DND-41 (cell line): ENCODE data around the gene GLCCI1.

Experiments used
- ATAC-seq: fragments of 200-7000 bp; cut with Tn5 transposase; 3 replicates; pipeline ENCODE4 v1.9.1; 2021; ENCODE audit warnings: low read depth; ENCODE audit not compliant: insufficient read depth
- DNase-seq: peaks from one replicate; pipeline ENCODE4 v3.0.0-alpha.2; 2020
- H2AFZ ChIP-seq: 2 replicates; pipeline ENCODE4 v1.6.0; 2012; ENCODE audit warnings: low read depth, low read length
- H3K27ac ChIP-seq: 2 replicates; pipeline ENCODE4 v1.5.1; 2012; ENCODE audit warnings: low read length, inconsistent platforms
- H3K27me3 ChIP-seq: fragments of 200-600 bp; sonication (generic); 2 replicates; pipeline ENCODE4 v1.6.0; 2012; ENCODE audit warnings: low read length, mild to moderate bottlenecking, inconsistent platforms; ENCODE audit not compliant: insufficient read depth, poor library complexity
- H3K36me3 ChIP-seq: 2 replicates; pipeline ENCODE4 v1.5.1; 2012; ENCODE audit warnings: low read length, inconsistent platforms; ENCODE audit not compliant: insufficient read depth
- H3K4me1 ChIP-seq: 2 replicates; pipeline ENCODE4 v1.5.1; 2012; ENCODE audit warnings: mild to moderate bottlenecking, low read length; ENCODE audit not compliant: insufficient read depth
- H3K4me2 ChIP-seq: 2 replicates; pipeline ENCODE4 v1.6.0; 2012; ENCODE audit warnings: mild to moderate bottlenecking, moderate library complexity, low read length, inconsistent platforms; ENCODE audit not compliant: insufficient read depth
- H3K4me3 ChIP-seq, 2 experiments: fragments of 200-600 bp in 1 of 2; shearing (Covaris generic) in 1 of 2; 2 replicates each; pipeline ENCODE4 v1.5.1; 2012 to 2016; ENCODE audit warnings: inconsistent platforms in 2 of 2, low read length in 2 of 2, mild to moderate bottlenecking in 2 of 2, low read depth in 1 of 2, moderate library complexity in 1 of 2
- H3K79me2 ChIP-seq: 2 replicates; pipeline ENCODE4 v1.6.0; 2012; ENCODE audit warnings: low read length, inconsistent platforms; ENCODE audit not compliant: insufficient read depth
- H3K9ac ChIP-seq: 2 replicates; pipeline ENCODE4 v1.6.0; 2012; ENCODE audit warnings: low read depth, mild to moderate bottlenecking, inconsistent platforms, low read length, moderate library complexity
- H3K9me3 ChIP-seq: 2 replicates; pipeline ENCODE4 v1.5.1; 2012; ENCODE audit warnings: low read length, moderate library complexity, mild to moderate bottlenecking, inconsistent platforms; ENCODE audit not compliant: insufficient read depth, severe bottlenecking
- H4K20me1 ChIP-seq: 2 replicates; pipeline ENCODE4 v1.6.0; 2012; ENCODE audit warnings: low read length; ENCODE audit not compliant: insufficient read depth
- CTCF ChIP-seq: IDR thresholded peaks from 2 replicates; pipeline ENCODE4 v1.5.1; 2012; ENCODE audit warnings: borderline replicate concordance, low read length, moderate library complexity, mild to moderate bottlenecking; ENCODE audit not compliant: poor library complexity, severe bottlenecking; ENCODE audit errors: extremely low read depth
- EZH2 ChIP-seq: IDR thresholded peaks from 3 replicates; pipeline ENCODE4 v1.6.1; 2012; ENCODE audit warnings: borderline replicate concordance, low read depth, mild to moderate bottlenecking, moderate library complexity, low read length, inconsistent platforms; ENCODE audit not compliant: severe bottlenecking

The GLCCI1 gene

GRCh38 chr7:8082762-8083161 lies 114.2 kb downstream of the GLCCI1 start:
- Histone ChIP-seq H3K36me3 (peaks cover 38% of the 10 kb centered on the region), H3K9me3 (no peaks in the 10 kb centered on the region), H3K79me2 (no peaks in the 10 kb centered on the region), H3K4me3 (no peak overlapping the region), H4K20me1 (no peaks in the 10 kb centered on the region; the same call in 1 of the 2 replicates), H2AFZ (no peak overlapping the region), H3K4me2 (no peak overlapping the region), H3K9ac (no peak overlapping the region), H3K27me3 (no peaks in the 10 kb centered on the region), H3K27ac (no peak overlapping the region), H3K4me1 (no peaks in the 10 kb centered on the region)
- TF ChIP-seq EZH2 (no peak), CTCF (no peak)
- no peak for DNase-seq
- no peak for ATAC-seq

- Histone ChIP-seq H3K9me3 (no peaks in the 10 kb centered on the region), H3K27ac (no peak overlapping the region), H3K4me2 (no peak overlapping the region), H3K36me3 (peaks cover 36% of the 10 kb centered on the region), H3K4me3 (no peak overlapping the region), H3K9ac (no peak overlapping the region), H3K27me3 (no peaks in the 10 kb centered on the region), H4K20me1 (no peaks in the 10 kb centered on the region), H3K4me1 (no peaks in the 10 kb centered on the region), H2AFZ (no peak overlapping the region), H3K79me2 (no peaks in the 10 kb centered on the region)
- DNase-seq (no peak), ATAC-seq (no peak)
- TF ChIP-seq EZH2, result no peak
- no peak for TF ChIP-seq CTCF
Measured at GRCh38 chr7:8084836-8085235, 116.2 kb downstream of the GLCCI1 start.

- no peak overlapping the region for H2AFZ ChIP-seq
- H4K20me1 ChIP-seq, result no peaks in the 10 kb centered on the region
- H3K9me3 ChIP-seq, result no peaks in the 10 kb centered on the region
- no peaks in the 10 kb centered on the region for H3K4me1 ChIP-seq
- H3K4me2 ChIP-seq, result no peak overlapping the region
- H3K27ac ChIP-seq, result no peak overlapping the region
- DNase-seq, result no peak
- no peak overlapping the region for H3K9ac ChIP-seq
- H3K79me2 ChIP-seq, result no peaks in the 10 kb centered on the region
- no peaks in the 10 kb centered on the region for H3K27me3 ChIP-seq
- ATAC-seq, result no peak
- TF ChIP-seq CTCF (no peak), EZH2 (no peak)
- no peak overlapping the region for H3K4me3 ChIP-seq
- peaks cover 33% of the 10 kb centered on the region for H3K36me3 ChIP-seq
Measured at GRCh38 chr7:8085420-8085819, 116.8 kb downstream of the GLCCI1 start.

- DNase-seq, result no peak
- Histone ChIP-seq H3K36me3 (peaks cover 33% of the 10 kb centered on the region), H3K4me3 (no peak overlapping the region), H2AFZ (no peak overlapping the region), H3K27ac (no peak overlapping the region), H3K4me1 (no peaks in the 10 kb centered on the region), H3K9ac (no peak overlapping the region), H3K79me2 (no peaks in the 10 kb centered on the region), H3K9me3 (no peaks in the 10 kb centered on the region), H4K20me1 (no peaks in the 10 kb centered on the region), H3K27me3 (no peaks in the 10 kb centered on the region), H3K4me2 (no peak overlapping the region)
- ATAC-seq, result no peak
- no peak for TF ChIP-seq EZH2
- no peak for TF ChIP-seq CTCF
Measured at GRCh38 chr7:8086239-8086638, 117.6 kb downstream of the GLCCI1 start.
